ENCODE measurements around the gene BLVRA.

DNA sequence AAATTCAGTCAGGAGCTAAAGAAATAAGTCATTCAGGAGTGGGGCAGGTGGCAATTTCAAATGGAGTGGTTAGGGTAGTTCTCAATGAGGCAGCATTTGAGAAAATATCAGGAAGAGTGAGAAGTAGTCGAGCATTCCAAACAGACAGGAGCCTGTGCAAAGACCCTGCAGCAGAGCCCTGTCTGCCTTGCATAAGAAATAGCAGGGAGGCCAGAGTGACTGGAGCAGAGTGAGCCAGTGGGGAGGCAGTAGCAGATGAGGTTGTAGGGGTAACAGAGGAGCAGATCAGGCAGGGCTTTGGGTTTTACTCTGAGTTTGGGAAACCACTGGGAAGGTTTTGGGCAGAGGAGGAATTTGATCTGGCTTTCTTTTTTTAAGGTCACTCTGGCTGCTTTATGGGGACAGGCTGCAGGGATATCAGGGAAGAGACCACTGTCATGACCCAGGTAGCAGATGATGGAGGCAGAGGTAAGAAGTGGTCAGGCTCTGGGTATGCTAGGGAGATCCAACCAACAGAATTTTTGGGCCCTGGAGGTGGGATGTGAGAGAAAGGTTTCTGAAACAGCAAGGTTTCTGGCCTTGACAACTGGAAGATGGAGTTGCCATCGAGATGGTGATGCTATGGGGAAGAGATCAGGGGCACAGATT lies 1.3 kb upstream of the BLVRA start:
- TF ChIP-seq, protein P1, sequence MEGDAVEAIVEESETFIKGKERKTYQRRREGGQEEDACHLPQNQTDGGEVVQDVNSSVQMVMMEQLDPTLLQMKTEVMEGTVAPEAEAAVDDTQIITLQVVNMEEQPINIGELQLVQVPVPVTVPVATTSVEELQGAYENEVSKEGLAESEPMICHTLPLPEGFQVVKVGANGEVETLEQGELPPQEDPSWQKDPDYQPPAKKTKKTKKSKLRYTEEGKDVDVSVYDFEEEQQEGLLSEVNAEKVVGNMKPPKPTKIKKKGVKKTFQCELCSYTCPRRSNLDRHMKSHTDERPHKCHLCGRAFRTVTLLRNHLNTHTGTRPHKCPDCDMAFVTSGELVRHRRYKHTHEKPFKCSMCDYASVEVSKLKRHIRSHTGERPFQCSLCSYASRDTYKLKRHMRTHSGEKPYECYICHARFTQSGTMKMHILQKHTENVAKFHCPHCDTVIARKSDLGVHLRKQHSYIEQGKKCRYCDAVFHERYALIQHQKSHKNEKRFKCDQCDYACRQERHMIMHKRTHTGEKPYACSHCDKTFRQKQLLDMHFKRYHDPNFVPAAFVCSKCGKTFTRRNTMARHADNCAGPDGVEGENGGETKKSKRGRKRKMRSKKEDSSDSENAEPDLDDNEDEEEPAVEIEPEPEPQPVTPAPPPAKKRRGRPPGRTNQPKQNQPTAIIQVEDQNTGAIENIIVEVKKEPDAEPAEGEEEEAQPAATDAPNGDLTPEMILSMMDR (IDR thresholded peaks at IDR 0.05; ENCODE audit: low read depth, low read length, poor library complexity, severe bottlenecking): no peak
- TF ChIP-seq EZH2phosphoT487 (IDR thresholded peaks at IDR 0.05; ENCODE audit: borderline replicate concordance, low read length): no peak
